Fibroblast of lung (primary cell): Measurements from ENCODE around the gene DNAH10. TPM values are rescaled to one million over a fixed set of nuclear protein-coding genes. Genes with fewer than 3 reads are reported as not detected.

Experiments used
- DNase-seq, 2 donors: peaks; one replicate each; pipeline versions ENCODE4 v3.0.0 to v3.0.0-alpha.2; 2010; ENCODE audit warnings: low read depth in 2 of 2
- H2AFZ ChIP-seq: 2 replicates; pipeline ENCODE4 v1.5.1; 2012; ENCODE audit warnings: low read length, control low read depth, inconsistent platforms
- H3K27ac ChIP-seq: 2 replicates; pipeline ENCODE4 v1.5.1; 2011; ENCODE audit warnings: low read length, control low read depth; ENCODE audit not compliant: insufficient read depth
- H3K27me3 ChIP-seq: 2 replicates; pipeline ENCODE4 v1.5.1; 2011; ENCODE audit warnings: mild to moderate bottlenecking, low read length; ENCODE audit not compliant: control insufficient read depth, insufficient read depth
- H3K36me3 ChIP-seq: 2 replicates; pipeline ENCODE4 v1.5.1; 2011; ENCODE audit warnings: low read length; ENCODE audit not compliant: control insufficient read depth, insufficient read depth
- H3K4me1 ChIP-seq: 2 replicates; pipeline ENCODE4 v1.5.1; 2011; ENCODE audit warnings: low read length; ENCODE audit not compliant: control insufficient read depth, insufficient read depth; ENCODE audit errors: extremely low read depth
- H3K4me2 ChIP-seq: 2 replicates; pipeline ENCODE4 v1.5.1; 2011; ENCODE audit warnings: low read length, control low read depth; ENCODE audit not compliant: insufficient read depth; ENCODE audit errors: extremely low read depth
- H3K4me3 ChIP-seq, 4 experiments: fragments of 200-600 bp in 1 of 4; sonication (generic) in 1 of 4; replicated peaks in 1 of 4; 2 replicates each; pipeline ENCODE4 v1.5.1; 2011 to 2016; ENCODE audit warnings: low read length in 4 of 4, low read depth in 3 of 4, mild to moderate bottlenecking in 3 of 4, control low read depth in 2 of 4, inconsistent platforms in 1 of 4, mixed read lengths in 1 of 4; ENCODE audit not compliant: insufficient read depth in 1 of 4; ENCODE audit errors: control extremely low read depth in 1 of 4
- H3K79me2 ChIP-seq: 2 replicates; pipeline ENCODE4 v1.5.1; 2012; ENCODE audit warnings: mild to moderate bottlenecking, low read length, inconsistent platforms; ENCODE audit not compliant: control insufficient read depth, insufficient read depth
- H3K9ac ChIP-seq: 2 replicates; pipeline ENCODE4 v1.5.1; 2011; ENCODE audit warnings: mild to moderate bottlenecking, low read length, control low read depth; ENCODE audit not compliant: insufficient read depth
- H3K9me3 ChIP-seq: 2 replicates; pipeline ENCODE4 v1.5.1; 2012; ENCODE audit warnings: low read depth, low read length; ENCODE audit not compliant: control insufficient read depth, insufficient read depth
- H4K20me1 ChIP-seq: 2 replicates; pipeline ENCODE4 v1.5.1; 2011; ENCODE audit warnings: low read length; ENCODE audit not compliant: control insufficient read depth, insufficient read depth; ENCODE audit errors: extremely low read depth
- CTCF ChIP-seq, 2 donors: IDR thresholded peaks in 1 of 2; conservative IDR thresholded peaks in 1 of 2; 1 replicate in 1 of 2; 2 replicates in 1 of 2; pipeline ENCODE4 v1.5.1; 2011 to 2012; ENCODE audit warnings: low read length in 2 of 2, control low read depth in 1 of 2, inconsistent platforms in 1 of 2, low read depth in 1 of 2, mild to moderate bottlenecking in 1 of 2
- EZH2 ChIP-seq: IDR thresholded peaks from 2 replicates; pipeline ENCODE4 v1.5.1; 2012; ENCODE audit warnings: low read length, control low read depth, mild to moderate bottlenecking; ENCODE audit errors: missing control alignments
- polyA plus RNA-seq, 2 donors: library from polyadenylated mRNA; depleted of rRNA in 1 of 2; stranded (reverse) in 1 of 2; unstranded in 1 of 2; fragments of >200 nt; gene quantifications; 2 replicates each; pipeline ENCODE4 v1.2.1, GENCODE V29; 2011 to 2012; ENCODE audit warnings: missing spikeins in 1 of 2
- total RNA-seq: library from RNA; depleted of rRNA; stranded (reverse); fragments of >200 nt; gene quantifications from 2 replicates; pipeline ENCODE4 v1.2.1, GENCODE V29; 2014

DNAH10 gene
- total and polyA plus RNA-seq, 2 donors (not counting 1 experiment from before 2014, with no cell fraction given) = 0.06 to 0.33 TPM

- no peaks in the 10 kb centered on the region for H3K27me3 ChIP-seq
- peaks cover 4% of the 10 kb centered on the region for H3K36me3 ChIP-seq
- no peaks in the 10 kb centered on the region for H3K9me3 ChIP-seq
- no peak for DNase-seq
- no peak overlapping the region for H3K4me3 ChIP-seq
- H3K9ac ChIP-seq = no peak overlapping the region
- H3K79me2 ChIP-seq = peaks cover 9% of the 10 kb centered on the region
- H2AFZ ChIP-seq = no peak overlapping the region
- no peak overlapping the region for H3K4me2 ChIP-seq
- no peaks in the 10 kb centered on the region for H3K4me1 ChIP-seq
- no peak for TF ChIP-seq CTCF (conservative IDR thresholded peaks at IDR 0.05 in 1 of 2, IDR thresholded peaks at IDR 0.05 in 1 of 2; ENCODE audit: low read depth in 1 of 2, low read length in 2 of 2)
- TF ChIP-seq EZH2 = no peak
- no peak overlapping the region for H3K27ac ChIP-seq
- no peaks in the 10 kb centered on the region for H4K20me1 ChIP-seq
Observed at GRCh38 chr12:123976227-123976826, 214.2 kb downstream of the DNAH10 start.

GRCh38 chr12:123979566-123979965 is 217.5 kb downstream of the DNAH10 start:
- peaks cover 3% of the 10 kb centered on the region for H3K79me2 ChIP-seq
- no peaks in the 10 kb centered on the region for H3K9me3 ChIP-seq
- TF ChIP-seq CTCF (conservative IDR thresholded peaks at IDR 0.05 in 1 of 2, IDR thresholded peaks at IDR 0.05 in 1 of 2; ENCODE audit: low read depth in 1 of 2, low read length in 2 of 2) (no peak), EZH2 (no peak)
- no peak for DNase-seq
- H3K36me3 ChIP-seq = peaks cover 4% of the 10 kb centered on the region
- no peak overlapping the region for H2AFZ ChIP-seq
- H4K20me1 ChIP-seq = no peaks in the 10 kb centered on the region
- H3K27ac ChIP-seq = no peak overlapping the region
- H3K4me2 ChIP-seq = no peak overlapping the region
- H3K9ac ChIP-seq = no peak overlapping the region
- no peak overlapping the region for H3K4me3 ChIP-seq
- no peaks in the 10 kb centered on the region for H3K4me1 ChIP-seq
- H3K27me3 ChIP-seq = no peaks in the 10 kb centered on the region

GRCh38 chr12:123982269-123982668 is 220.2 kb downstream of the DNAH10 start:
- H3K4me2 ChIP-seq = no peak overlapping the region
- peaks cover 2% of the 10 kb centered on the region for H3K79me2 ChIP-seq
- DNase-seq = no peak
- no peak overlapping the region for H3K9ac ChIP-seq
- no peak overlapping the region for H3K27ac ChIP-seq
- no peaks in the 10 kb centered on the region for H4K20me1 ChIP-seq
- H3K27me3 ChIP-seq = no peaks in the 10 kb centered on the region
- H3K36me3 ChIP-seq = peaks cover 3% of the 10 kb centered on the region
- H3K9me3 ChIP-seq = no peaks in the 10 kb centered on the region
- no peak for TF ChIP-seq CTCF (conservative IDR thresholded peaks at IDR 0.05 in 1 of 2, IDR thresholded peaks at IDR 0.05 in 1 of 2; ENCODE audit: low read depth in 1 of 2, low read length in 2 of 2)
- no peak for TF ChIP-seq EZH2
- H3K4me1 ChIP-seq = no peaks in the 10 kb centered on the region
- no peak overlapping the region for H2AFZ ChIP-seq
- H3K4me3 ChIP-seq = no peak overlapping the region
